ENCODE measurements around the gene COASY. TPM values are rescaled to one million over a fixed set of nuclear protein-coding genes. Genes with fewer than 3 reads are reported as not detected.

Gene COASY
- total and polyA plus RNA-seq, 4 donors, result 18.2 to 78.1 (median 51.7) TPM

DNA sequence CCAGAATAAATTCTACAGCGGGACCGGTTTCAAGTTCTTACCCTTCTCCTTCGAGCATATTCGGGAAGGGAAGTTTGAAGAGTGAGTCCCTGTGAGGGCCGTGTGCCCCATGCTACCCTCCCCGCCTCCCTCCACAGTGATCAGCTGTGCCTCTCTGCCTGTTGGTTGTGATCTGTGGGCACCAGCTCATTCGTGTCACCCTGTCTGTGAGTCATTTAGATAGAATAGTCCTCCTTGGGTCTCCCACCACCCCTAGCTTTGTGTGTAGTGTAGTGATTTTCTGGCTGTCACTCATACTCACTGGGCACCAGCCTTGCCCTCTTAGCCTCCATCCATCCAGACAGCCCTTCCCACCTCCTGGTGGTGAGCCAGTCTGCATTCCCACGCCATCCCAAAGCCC is 40.9 kb upstream of the COASY start:
- peaks cover 4 to 45% (median 25%) of the 10 kb centered on the region in 4 donors for H3K4me1 ChIP-seq (ENCODE audit: control insufficient read depth in 4 of 4, insufficient read depth in 4 of 4, low read length in 3 of 4)
- H3K9ac ChIP-seq (ENCODE audit: low read depth in 1 of 2, low read length in 2 of 2), result no peak overlapping the region
- no peak overlapping the region for H3K4me3 ChIP-seq (ENCODE audit: low read depth in 1 of 3, low read length in 3 of 3)
- H3K27me3 ChIP-seq (ENCODE audit: control insufficient read depth in 4 of 4, insufficient read depth in 4 of 4, low read length in 3 of 4), result no peaks in the 10 kb centered on the region
- peak overlapping the region; percentile 79 to 90 for H3K27ac ChIP-seq (ENCODE audit: low read depth in 1 of 2, low read length in 2 of 2)
- 84% methylated on average over 8 of the region's 8 CpGs for WGBS
- DNase-seq (ENCODE audit: low spot score), result no peak
- TF ChIP-seq EGR1 (IDR thresholded peaks at IDR 0.05; ENCODE audit: low read depth in 2 of 2), result no peak
- TF ChIP-seq, protein P1, sequence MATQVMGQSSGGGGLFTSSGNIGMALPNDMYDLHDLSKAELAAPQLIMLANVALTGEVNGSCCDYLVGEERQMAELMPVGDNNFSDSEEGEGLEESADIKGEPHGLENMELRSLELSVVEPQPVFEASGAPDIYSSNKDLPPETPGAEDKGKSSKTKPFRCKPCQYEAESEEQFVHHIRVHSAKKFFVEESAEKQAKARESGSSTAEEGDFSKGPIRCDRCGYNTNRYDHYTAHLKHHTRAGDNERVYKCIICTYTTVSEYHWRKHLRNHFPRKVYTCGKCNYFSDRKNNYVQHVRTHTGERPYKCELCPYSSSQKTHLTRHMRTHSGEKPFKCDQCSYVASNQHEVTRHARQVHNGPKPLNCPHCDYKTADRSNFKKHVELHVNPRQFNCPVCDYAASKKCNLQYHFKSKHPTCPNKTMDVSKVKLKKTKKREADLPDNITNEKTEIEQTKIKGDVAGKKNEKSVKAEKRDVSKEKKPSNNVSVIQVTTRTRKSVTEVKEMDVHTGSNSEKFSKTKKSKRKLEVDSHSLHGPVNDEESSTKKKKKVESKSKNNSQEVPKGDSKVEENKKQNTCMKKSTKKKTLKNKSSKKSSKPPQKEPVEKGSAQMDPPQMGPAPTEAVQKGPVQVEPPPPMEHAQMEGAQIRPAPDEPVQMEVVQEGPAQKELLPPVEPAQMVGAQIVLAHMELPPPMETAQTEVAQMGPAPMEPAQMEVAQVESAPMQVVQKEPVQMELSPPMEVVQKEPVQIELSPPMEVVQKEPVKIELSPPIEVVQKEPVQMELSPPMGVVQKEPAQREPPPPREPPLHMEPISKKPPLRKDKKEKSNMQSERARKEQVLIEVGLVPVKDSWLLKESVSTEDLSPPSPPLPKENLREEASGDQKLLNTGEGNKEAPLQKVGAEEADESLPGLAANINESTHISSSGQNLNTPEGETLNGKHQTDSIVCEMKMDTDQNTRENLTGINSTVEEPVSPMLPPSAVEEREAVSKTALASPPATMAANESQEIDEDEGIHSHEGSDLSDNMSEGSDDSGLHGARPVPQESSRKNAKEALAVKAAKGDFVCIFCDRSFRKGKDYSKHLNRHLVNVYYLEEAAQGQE (IDR thresholded peaks at IDR 0.05), result no peak
- TF ChIP-seq, protein P2, sequence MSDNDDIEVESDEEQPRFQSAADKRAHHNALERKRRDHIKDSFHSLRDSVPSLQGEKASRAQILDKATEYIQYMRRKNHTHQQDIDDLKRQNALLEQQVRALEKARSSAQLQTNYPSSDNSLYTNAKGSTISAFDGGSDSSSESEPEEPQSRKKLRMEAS (IDR thresholded peaks at IDR 0.05), result no peak
- TF ChIP-seq, protein P3, sequence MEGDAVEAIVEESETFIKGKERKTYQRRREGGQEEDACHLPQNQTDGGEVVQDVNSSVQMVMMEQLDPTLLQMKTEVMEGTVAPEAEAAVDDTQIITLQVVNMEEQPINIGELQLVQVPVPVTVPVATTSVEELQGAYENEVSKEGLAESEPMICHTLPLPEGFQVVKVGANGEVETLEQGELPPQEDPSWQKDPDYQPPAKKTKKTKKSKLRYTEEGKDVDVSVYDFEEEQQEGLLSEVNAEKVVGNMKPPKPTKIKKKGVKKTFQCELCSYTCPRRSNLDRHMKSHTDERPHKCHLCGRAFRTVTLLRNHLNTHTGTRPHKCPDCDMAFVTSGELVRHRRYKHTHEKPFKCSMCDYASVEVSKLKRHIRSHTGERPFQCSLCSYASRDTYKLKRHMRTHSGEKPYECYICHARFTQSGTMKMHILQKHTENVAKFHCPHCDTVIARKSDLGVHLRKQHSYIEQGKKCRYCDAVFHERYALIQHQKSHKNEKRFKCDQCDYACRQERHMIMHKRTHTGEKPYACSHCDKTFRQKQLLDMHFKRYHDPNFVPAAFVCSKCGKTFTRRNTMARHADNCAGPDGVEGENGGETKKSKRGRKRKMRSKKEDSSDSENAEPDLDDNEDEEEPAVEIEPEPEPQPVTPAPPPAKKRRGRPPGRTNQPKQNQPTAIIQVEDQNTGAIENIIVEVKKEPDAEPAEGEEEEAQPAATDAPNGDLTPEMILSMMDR (IDR thresholded peaks at IDR 0.05; ENCODE audit: low read depth, low read length, missing input control), result no peak
- no peak for TF ChIP-seq NR2F2 (IDR thresholded peaks at IDR 0.05)
- no peak for TF ChIP-seq YY1 (IDR thresholded peaks at IDR 0.05)
- no peak for TF ChIP-seq RXRA (IDR thresholded peaks at IDR 0.05)
- H3K36me3 ChIP-seq (ENCODE audit: control insufficient read depth in 4 of 4, insufficient read depth in 3 of 4, low read depth in 1 of 4, low read length in 3 of 4), result peaks cover 0 to 3% (median under 1%) of the 10 kb centered on the region in 4 donors
- no peaks in the 10 kb centered on the region for H3K9me3 ChIP-seq (ENCODE audit: control insufficient read depth in 4 of 4, low read length in 3 of 4)

DNA sequence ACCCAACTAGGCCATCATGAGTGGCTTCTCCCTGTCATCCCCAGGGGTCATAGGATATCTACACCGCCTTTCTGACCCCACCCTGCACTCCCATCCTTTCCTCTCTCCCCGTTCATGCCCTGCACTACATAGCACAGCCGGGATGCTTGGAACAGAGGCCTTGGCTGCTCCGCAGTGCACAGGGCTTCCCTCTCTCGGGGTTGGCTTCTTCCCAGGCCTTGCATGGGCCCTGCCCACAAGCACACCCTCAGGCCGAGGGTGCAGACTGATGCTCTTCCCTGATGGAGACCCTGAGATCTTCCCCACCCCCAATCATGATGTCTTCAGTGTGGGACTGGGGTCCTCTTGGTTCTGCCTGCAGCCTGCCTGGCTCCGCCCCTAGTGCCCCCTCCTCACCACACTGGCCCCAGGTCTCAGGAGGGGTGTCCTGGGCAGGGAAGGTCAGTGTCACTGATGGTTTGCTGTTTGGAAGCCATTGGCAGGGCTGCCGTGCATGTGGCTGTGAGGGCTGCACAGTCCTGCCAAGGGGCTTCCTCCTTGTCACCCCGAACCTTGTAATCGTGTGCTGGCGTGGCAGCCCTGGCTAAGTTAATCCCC is 40.2 kb upstream of the COASY start:
- peaks cover 0 to 3% (median 0%) of the 10 kb centered on the region in 4 donors for H3K36me3 ChIP-seq (ENCODE audit: control insufficient read depth in 4 of 4, insufficient read depth in 3 of 4, low read depth in 1 of 4, low read length in 3 of 4)
- no peaks in the 10 kb centered on the region for H3K9me3 ChIP-seq (ENCODE audit: control insufficient read depth in 4 of 4, low read length in 3 of 4)
- peaks cover 4 to 46% (median 25%) of the 10 kb centered on the region in 4 donors for H3K4me1 ChIP-seq (ENCODE audit: control insufficient read depth in 4 of 4, insufficient read depth in 4 of 4, low read length in 3 of 4)
- TF ChIP-seq NR2F2 (IDR thresholded peaks at IDR 0.05) (no peak), YY1 (IDR thresholded peaks at IDR 0.05) (no peak), FOXA1 (IDR thresholded peaks at IDR 0.05) (no peak), SP1 (IDR thresholded peaks at IDR 0.05) (no peak), FOXA2 (IDR thresholded peaks at IDR 0.05) (no peak)
- no peak overlapping the region for H3K9ac ChIP-seq (ENCODE audit: low read depth in 1 of 2, low read length in 2 of 2)
- DNase-seq (ENCODE audit: low spot score), result no peak
- H3K27me3 ChIP-seq (ENCODE audit: control insufficient read depth in 4 of 4, insufficient read depth in 4 of 4, low read length in 3 of 4), result no peaks in the 10 kb centered on the region
- no peak overlapping the region for H3K4me3 ChIP-seq (ENCODE audit: low read depth in 1 of 3, low read length in 3 of 3)
- H3K27ac ChIP-seq (ENCODE audit: low read depth in 1 of 2, low read length in 2 of 2), result peak overlapping the region; percentile 79 to 90
- WGBS, result 80% methylated on average over 11 of the region's 11 CpGs

DNA sequence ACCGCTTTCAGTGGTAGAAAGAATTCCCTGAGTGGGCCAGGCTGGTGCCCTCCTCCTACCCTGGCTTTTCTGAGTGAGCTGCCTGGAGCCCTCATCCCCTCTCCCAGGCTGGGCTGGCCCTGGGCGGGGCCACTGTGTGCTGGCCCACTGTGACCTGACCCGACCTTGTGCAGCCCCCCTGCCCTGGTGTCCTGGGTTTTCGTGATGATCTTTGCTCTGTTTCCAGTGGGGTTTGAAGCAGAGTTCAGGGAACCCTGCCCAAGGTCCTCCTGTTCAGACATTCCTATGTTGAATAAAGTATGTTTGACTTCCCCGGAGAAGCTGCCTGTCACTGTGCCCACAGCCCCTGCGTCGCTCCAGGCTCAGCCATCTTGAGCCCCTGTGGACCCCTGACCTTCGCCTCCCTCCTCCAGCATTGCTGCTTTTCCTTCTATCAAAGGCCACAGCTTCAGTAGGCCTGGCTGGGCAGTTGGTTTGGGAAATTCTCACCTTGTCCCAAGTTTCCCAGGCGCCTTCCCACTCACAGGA is 39.6 kb upstream of the COASY start:
- Histone ChIP-seq H3K27ac (ENCODE audit: low read depth in 1 of 2, low read length in 2 of 2) (peak overlapping the region; percentile 32 to 90), H3K4me3 (ENCODE audit: low read depth in 1 of 3, low read length in 3 of 3) (no peak overlapping the region), H3K9me3 (ENCODE audit: control insufficient read depth in 4 of 4, low read length in 3 of 4) (no peaks in the 10 kb centered on the region), H3K4me1 (ENCODE audit: control insufficient read depth in 4 of 4, insufficient read depth in 4 of 4, low read length in 3 of 4) (peaks cover 6 to 50% (median 26%) of the 10 kb centered on the region in 4 donors), H3K36me3 (ENCODE audit: control insufficient read depth in 4 of 4, insufficient read depth in 3 of 4, low read depth in 1 of 4, low read length in 3 of 4) (peaks cover 0 to 3% (median 0%) of the 10 kb centered on the region in 4 donors), H3K27me3 (ENCODE audit: control insufficient read depth in 4 of 4, insufficient read depth in 4 of 4, low read length in 3 of 4) (no peaks in the 10 kb centered on the region), H3K9ac (ENCODE audit: low read depth in 1 of 2, low read length in 2 of 2) (no peak overlapping the region)
- DNase-seq (ENCODE audit: low spot score), result peak; percentile 57
- WGBS, result 66% methylated on average over 9 of the region's 9 CpGs
- TF ChIP-seq EGR1 (IDR thresholded peaks at IDR 0.05; ENCODE audit: low read depth in 2 of 2) (no peak), NR2F2 (IDR thresholded peaks at IDR 0.05) (peak; percentile 58), HNF4A (conservative IDR thresholded peaks at IDR 0.05) (peak in 1 of 2 donors; percentile 27), HNF4G (IDR thresholded peaks at IDR 0.05) (no peak), GABPA (IDR thresholded peaks at IDR 0.05 in 1 of 2, conservative IDR thresholded peaks at IDR 0.05 in 1 of 2) (no peak), RXRA (IDR thresholded peaks at IDR 0.05) (peak; percentile 35 to 51)
- TF ChIP-seq, protein P4, sequence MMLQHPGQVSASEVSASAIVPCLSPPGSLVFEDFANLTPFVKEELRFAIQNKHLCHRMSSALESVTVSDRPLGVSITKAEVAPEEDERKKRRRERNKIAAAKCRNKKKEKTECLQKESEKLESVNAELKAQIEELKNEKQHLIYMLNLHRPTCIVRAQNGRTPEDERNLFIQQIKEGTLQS (IDR thresholded peaks at IDR 0.05), result no peak
- TF ChIP-seq, protein P3 (IDR thresholded peaks at IDR 0.05; ENCODE audit: low read depth, low read length, missing input control), result no peak
- TF ChIP-seq, protein P5, sequence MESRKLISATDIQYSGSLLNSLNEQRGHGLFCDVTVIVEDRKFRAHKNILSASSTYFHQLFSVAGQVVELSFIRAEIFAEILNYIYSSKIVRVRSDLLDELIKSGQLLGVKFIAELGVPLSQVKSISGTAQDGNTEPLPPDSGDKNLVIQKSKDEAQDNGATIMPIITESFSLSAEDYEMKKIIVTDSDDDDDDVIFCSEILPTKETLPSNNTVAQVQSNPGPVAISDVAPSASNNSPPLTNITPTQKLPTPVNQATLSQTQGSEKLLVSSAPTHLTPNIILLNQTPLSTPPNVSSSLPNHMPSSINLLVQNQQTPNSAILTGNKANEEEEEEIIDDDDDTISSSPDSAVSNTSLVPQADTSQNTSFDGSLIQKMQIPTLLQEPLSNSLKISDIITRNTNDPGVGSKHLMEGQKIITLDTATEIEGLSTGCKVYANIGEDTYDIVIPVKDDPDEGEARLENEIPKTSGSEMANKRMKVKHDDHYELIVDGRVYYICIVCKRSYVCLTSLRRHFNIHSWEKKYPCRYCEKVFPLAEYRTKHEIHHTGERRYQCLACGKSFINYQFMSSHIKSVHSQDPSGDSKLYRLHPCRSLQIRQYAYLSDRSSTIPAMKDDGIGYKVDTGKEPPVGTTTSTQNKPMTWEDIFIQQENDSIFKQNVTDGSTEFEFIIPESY (IDR thresholded peaks at IDR 0.05), result no peak
